ENCODE measurements around the gene TNFSF11. TPM values are rescaled to one million over a fixed set of nuclear protein-coding genes. Genes with fewer than 3 reads are reported as not detected.
A peak's percentile ranks its signal among the peaks of the same experiment; 100 is the strongest.

Gene TNFSF11
- total and polyA plus RNA-seq, 4 donors, result 0.25 to 1.3 (median 0.25) TPM

DNA sequence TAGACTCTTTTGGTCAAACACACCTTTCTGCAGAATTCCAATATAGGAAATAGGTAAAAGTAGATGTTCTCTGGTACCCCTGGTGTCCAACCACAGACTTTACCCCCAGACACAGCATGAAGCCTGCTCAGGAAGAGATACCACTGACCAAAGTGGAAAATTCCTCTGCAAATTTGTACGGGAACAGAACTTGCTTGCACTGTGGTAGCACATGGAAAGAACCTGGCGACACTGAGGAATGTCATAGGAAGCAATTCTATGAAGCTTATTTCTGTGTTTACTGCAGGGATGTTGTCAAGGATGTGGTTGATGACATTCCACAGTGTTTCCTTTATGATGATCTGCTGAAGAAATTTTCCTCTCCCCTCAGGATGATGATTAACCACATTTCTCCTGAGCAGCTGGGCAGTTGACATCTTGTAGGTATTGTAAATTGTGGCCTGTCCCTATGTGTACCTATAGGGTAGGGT is 48.9 kb upstream of the TNFSF11 start:
- no peaks in the 10 kb centered on the region for H3K36me3 ChIP-seq (ENCODE audit: control insufficient read depth in 4 of 4, insufficient read depth in 3 of 4, low read depth in 1 of 4, low read length in 3 of 4)
- H3K4me1 ChIP-seq (ENCODE audit: control insufficient read depth in 4 of 4, insufficient read depth in 4 of 4, low read length in 3 of 4), result peaks cover 5 to 21% (median 15%) of the 10 kb centered on the region in 4 donors
- H3K27ac ChIP-seq (ENCODE audit: low read depth in 1 of 2, low read length in 2 of 2), result peak overlapping the region; percentile 93 to 95
- H3K4me3 ChIP-seq (ENCODE audit: low read depth in 1 of 3, low read length in 3 of 3), result no peak overlapping the region
- H3K27me3 ChIP-seq (ENCODE audit: control insufficient read depth in 4 of 4, insufficient read depth in 4 of 4, low read length in 3 of 4), result no peaks in the 10 kb centered on the region
- no peaks in the 10 kb centered on the region for H3K9me3 ChIP-seq (ENCODE audit: control insufficient read depth in 4 of 4, low read length in 3 of 4)
- 28% methylated on average over 2 of the region's 2 CpGs for WGBS
- peak overlapping the region; percentile 32 to 57 for H3K9ac ChIP-seq (ENCODE audit: low read depth in 1 of 2, low read length in 2 of 2)
- TF ChIP-seq RXRA (IDR thresholded peaks at IDR 0.05) (peak; percentile 72 to 78), GABPA (IDR thresholded peaks at IDR 0.05 in 1 of 2, conservative IDR thresholded peaks at IDR 0.05 in 1 of 2) (peak in 1 of 2 donors; percentile 26), EGR1 (IDR thresholded peaks at IDR 0.05; ENCODE audit: low read depth in 2 of 2) (peak in 1 of 2 donors; percentile 10), ZBTB33 (IDR thresholded peaks at IDR 0.05) (peak; percentile 20), JUND (IDR thresholded peaks at IDR 0.05) (no peak), REST (IDR thresholded peaks at IDR 0.05) (peak; percentile 27), HNF4A (conservative IDR thresholded peaks at IDR 0.05) (peak; percentile 74 to 87), NR2F2 (IDR thresholded peaks at IDR 0.05) (no peak), RAD21 (IDR thresholded peaks at IDR 0.05) (peak in 1 of 2 donors; percentile 23), CTCF (IDR thresholded peaks at IDR 0.05; ENCODE audit: low read depth, low read length, missing input control) (no peak), HNF4G (IDR thresholded peaks at IDR 0.05) (peak; percentile 30), TAF1 (conservative IDR thresholded peaks at IDR 0.05) (peak; percentile 34), SP1 (IDR thresholded peaks at IDR 0.05) (peak; percentile 93), FOXA2 (IDR thresholded peaks at IDR 0.05) (no peak), YY1 (IDR thresholded peaks at IDR 0.05) (peak; percentile 48)
- TF ChIP-seq, protein P1, sequence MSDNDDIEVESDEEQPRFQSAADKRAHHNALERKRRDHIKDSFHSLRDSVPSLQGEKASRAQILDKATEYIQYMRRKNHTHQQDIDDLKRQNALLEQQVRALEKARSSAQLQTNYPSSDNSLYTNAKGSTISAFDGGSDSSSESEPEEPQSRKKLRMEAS (IDR thresholded peaks at IDR 0.05), result peak; percentile 78
- no peak for DNase-seq (ENCODE audit: low spot score)

DNA sequence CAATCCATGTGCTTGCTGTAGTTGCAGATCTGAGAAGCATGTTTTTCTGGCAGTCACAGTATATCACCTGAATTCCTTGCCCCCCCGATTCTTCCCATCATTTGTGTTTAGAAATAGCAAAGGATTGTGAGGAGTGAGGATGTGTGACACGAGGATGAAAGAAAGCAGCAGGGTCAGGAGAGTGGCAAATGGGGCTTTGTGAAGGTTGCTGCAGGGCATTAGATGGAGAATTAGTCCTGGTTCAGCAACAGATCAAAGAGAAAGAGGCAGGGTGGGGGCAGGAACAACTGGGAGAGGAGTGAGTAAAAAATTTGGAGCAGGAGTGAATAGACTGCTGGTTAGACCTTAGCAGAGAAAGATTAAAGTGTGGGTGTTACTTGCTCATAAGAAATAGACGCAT is 47.7 kb upstream of the TNFSF11 start:
- Histone ChIP-seq H3K9ac (ENCODE audit: low read depth in 1 of 2, low read length in 2 of 2) (no peak overlapping the region), H3K36me3 (ENCODE audit: control insufficient read depth in 4 of 4, insufficient read depth in 3 of 4, low read depth in 1 of 4, low read length in 3 of 4) (no peaks in the 10 kb centered on the region), H3K4me1 (ENCODE audit: control insufficient read depth in 4 of 4, insufficient read depth in 4 of 4, low read length in 3 of 4) (peaks cover 5 to 23% (median 18%) of the 10 kb centered on the region in 4 donors), H3K27ac (ENCODE audit: low read depth in 1 of 2, low read length in 2 of 2) (peak overlapping the region; percentile 93 to 95), H3K9me3 (ENCODE audit: control insufficient read depth in 4 of 4, low read length in 3 of 4) (no peaks in the 10 kb centered on the region), H3K4me3 (ENCODE audit: low read depth in 1 of 3, low read length in 3 of 3) (no peak overlapping the region), H3K27me3 (ENCODE audit: control insufficient read depth in 4 of 4, insufficient read depth in 4 of 4, low read length in 3 of 4) (no peaks in the 10 kb centered on the region)
- no peak for DNase-seq (ENCODE audit: low spot score)
- 84% methylated on average over 3 of the region's 3 CpGs for WGBS
- TF ChIP-seq ATF3 (IDR thresholded peaks at IDR 0.05), result no peak
- no peak for TF ChIP-seq CTCF (IDR thresholded peaks at IDR 0.05; ENCODE audit: low read depth, low read length, missing input control)
- TF ChIP-seq HNF4G (IDR thresholded peaks at IDR 0.05), result no peak
- no peak for TF ChIP-seq GABPA (IDR thresholded peaks at IDR 0.05 in 1 of 2, conservative IDR thresholded peaks at IDR 0.05 in 1 of 2)
- TF ChIP-seq FOXA2 (IDR thresholded peaks at IDR 0.05), result no peak
- TF ChIP-seq HNF4A (conservative IDR thresholded peaks at IDR 0.05), result no peak
- no peak for TF ChIP-seq EGR1 (IDR thresholded peaks at IDR 0.05; ENCODE audit: low read depth in 2 of 2)
- no peak for TF ChIP-seq SP1 (IDR thresholded peaks at IDR 0.05)
- TF ChIP-seq NR2F2 (IDR thresholded peaks at IDR 0.05), result no peak
- no peak for TF ChIP-seq RXRA (IDR thresholded peaks at IDR 0.05)
- TF ChIP-seq FOXA1 (IDR thresholded peaks at IDR 0.05), result no peak
- no peak for TF ChIP-seq JUND (IDR thresholded peaks at IDR 0.05)
- TF ChIP-seq RAD21 (IDR thresholded peaks at IDR 0.05), result no peak
- TF ChIP-seq ZBTB33 (IDR thresholded peaks at IDR 0.05), result no peak
- no peak for TF ChIP-seq TAF1 (conservative IDR thresholded peaks at IDR 0.05)
